Measurements from ENCODE around the gene PRKCB.
"Not testable (repeated sequence)": the region's sequence is repeated elsewhere in the genome, so short reads cannot be mapped to it uniquely, and the experiment has no call there.

PRKCB gene

DNA sequence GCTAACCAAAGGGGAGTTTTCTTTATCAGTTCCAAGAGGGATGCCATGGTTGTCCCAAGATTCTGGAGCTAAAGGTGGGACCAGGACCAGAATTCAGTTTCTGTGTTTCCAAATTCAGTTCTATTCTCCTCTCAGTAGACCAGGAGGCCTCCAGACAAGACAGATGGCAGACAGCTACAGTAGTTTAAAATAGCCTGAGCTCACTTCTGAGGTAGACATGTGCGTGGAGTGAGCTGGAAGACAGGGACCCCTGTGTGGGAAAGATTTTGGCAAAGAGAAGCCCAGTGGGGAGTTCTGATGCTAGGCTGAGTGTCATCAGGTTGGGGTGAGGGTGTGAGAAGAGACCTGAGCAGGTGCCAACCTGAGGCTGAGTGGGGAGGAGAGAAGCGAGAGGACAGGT lies 95.4 kb downstream of the PRKCB start:
- Histone ChIP-seq H3K27ac (ENCODE audit: low read depth, low read length) (no peak overlapping the region), H3K4me1 (ENCODE audit: insufficient read depth, low read length) (no peaks in the 10 kb centered on the region), H3K4me3 (ENCODE audit: low read depth in 1 of 2, low read length in 2 of 2) (no peak overlapping the region), H3K27me3 (ENCODE audit: control insufficient read depth in 1 of 2, insufficient read depth in 2 of 2, low read length in 2 of 2) (no peaks in the 10 kb centered on the region), H3K9me3 (ENCODE audit: low read length) (no peaks in the 10 kb centered on the region), H3K36me3 (ENCODE audit: insufficient read depth, low read length) (no peaks in the 10 kb centered on the region), H3K9ac (ENCODE audit: low read length) (no peak overlapping the region)

DNA sequence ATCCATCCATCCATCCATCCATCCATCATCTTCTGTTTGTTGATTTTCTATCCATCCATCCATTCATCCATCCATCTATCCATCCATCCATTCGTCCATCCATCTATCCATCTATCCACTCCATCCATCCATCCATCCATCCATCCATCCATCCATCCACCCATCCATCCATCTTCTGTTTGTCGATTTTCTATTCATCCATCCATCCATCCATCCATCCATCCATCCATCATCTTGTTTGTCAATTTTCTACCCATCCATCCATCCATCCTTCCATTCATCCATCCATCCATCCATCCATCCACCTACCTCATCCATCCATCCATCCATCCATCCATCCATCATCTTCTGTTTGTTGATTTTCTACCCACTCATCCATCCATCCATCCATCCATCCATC lies 97.9 kb downstream of the PRKCB start:
- not testable (repeated sequence) for H3K27ac ChIP-seq (ENCODE audit: low read depth, low read length); H3K4me1 ChIP-seq (ENCODE audit: insufficient read depth, low read length); H3K36me3 ChIP-seq (ENCODE audit: insufficient read depth, low read length); H3K27me3 ChIP-seq (ENCODE audit: control insufficient read depth in 1 of 2, insufficient read depth in 2 of 2, low read length in 2 of 2); H3K9me3 ChIP-seq (ENCODE audit: low read length); H3K9ac ChIP-seq (ENCODE audit: low read length); H3K4me3 ChIP-seq (ENCODE audit: low read depth in 1 of 2, low read length in 2 of 2)

DNA sequence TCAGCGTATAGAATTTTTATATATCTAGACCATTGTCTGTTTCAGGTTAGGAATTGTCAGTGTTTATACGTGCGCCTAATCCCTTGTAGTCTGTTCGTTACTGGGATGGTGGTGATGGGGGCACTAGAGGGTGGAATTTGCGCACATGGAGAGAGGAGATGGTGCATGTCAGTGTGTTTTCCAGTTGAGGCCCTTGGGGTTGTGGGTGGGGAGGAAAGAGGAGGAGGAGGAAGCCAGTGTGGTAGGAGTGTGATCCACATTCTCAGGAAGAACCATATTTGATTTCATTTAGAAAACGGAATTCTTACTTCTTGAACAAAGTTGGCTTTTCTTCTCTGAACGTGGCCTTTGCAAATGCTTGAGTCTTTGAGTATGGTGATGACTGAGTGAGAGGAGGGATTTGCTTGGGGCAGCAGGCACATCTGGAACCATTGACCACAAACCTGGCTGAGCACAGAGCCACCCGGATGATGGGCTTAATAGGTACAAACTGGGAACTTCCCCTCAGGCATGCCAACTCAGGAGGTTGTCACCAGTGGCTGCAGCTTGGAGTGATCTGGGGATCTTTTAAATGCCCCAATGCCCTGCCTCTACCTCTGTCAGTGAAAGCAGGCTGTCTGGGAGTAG lies 98.9 kb downstream of the PRKCB start:
- Histone ChIP-seq H3K9me3 (ENCODE audit: low read length) (no peaks in the 10 kb centered on the region), H3K27ac (ENCODE audit: low read depth, low read length) (no peak overlapping the region), H3K4me3 (ENCODE audit: low read depth in 1 of 2, low read length in 2 of 2) (no peak overlapping the region), H3K36me3 (ENCODE audit: insufficient read depth, low read length) (no peaks in the 10 kb centered on the region), H3K9ac (ENCODE audit: low read length) (no peak overlapping the region), H3K27me3 (ENCODE audit: control insufficient read depth in 1 of 2, insufficient read depth in 2 of 2, low read length in 2 of 2) (no peaks in the 10 kb centered on the region), H3K4me1 (ENCODE audit: insufficient read depth, low read length) (no peaks in the 10 kb centered on the region)

DNA sequence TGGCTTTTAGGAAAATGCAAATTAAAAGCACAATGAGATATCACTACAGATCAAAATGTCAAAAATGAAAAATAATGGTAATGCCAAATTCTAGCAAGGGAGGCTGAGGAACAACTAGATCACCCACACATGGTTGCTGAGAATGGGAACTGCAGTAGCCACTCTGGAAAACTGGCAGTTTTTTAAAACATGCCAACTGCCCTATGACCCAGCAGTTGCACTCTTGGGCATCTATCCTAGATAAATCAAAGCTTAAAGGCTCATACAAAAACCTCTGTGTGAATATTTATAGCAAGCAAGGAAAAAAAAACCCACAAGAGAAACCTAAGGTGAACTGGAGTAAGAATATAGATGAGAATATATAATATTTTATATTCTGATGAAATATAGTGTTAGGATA lies 104.3 kb downstream of the PRKCB start:
- Histone ChIP-seq H3K9ac (ENCODE audit: low read length) (no peak overlapping the region), H3K27ac (ENCODE audit: low read depth, low read length) (no peak overlapping the region), H3K9me3 (ENCODE audit: low read length) (no peaks in the 10 kb centered on the region), H3K36me3 (ENCODE audit: insufficient read depth, low read length) (no peaks in the 10 kb centered on the region), H3K27me3 (ENCODE audit: control insufficient read depth in 1 of 2, insufficient read depth in 2 of 2, low read length in 2 of 2) (no peaks in the 10 kb centered on the region), H3K4me3 (ENCODE audit: low read depth in 1 of 2, low read length in 2 of 2) (no peak overlapping the region), H3K4me1 (ENCODE audit: insufficient read depth, low read length) (peaks cover 11% of the 10 kb centered on the region)

DNA sequence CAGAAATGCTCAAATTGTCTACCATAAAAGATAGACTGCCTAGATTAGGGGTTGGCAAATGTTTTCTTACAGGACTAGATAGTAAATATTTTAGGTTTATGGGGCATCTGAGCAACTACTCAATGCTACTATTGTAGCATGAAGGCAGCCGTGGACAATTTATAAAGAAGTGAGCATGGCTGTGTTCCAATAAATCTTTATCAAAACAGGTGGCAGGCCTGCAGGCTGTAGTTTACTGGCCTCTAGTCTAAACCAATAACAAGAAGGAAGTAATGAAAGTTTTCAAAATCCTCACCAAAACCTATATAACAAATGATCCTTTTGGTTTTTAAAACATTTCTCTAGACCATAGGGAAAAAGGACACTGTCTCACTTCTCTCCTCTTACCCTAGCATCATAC lies 105.2 kb downstream of the PRKCB start:
- Histone ChIP-seq H3K4me3 (ENCODE audit: low read depth in 1 of 2, low read length in 2 of 2) (no peak overlapping the region), H3K27me3 (ENCODE audit: control insufficient read depth in 1 of 2, insufficient read depth in 2 of 2, low read length in 2 of 2) (no peaks in the 10 kb centered on the region), H3K9ac (ENCODE audit: low read length) (no peak overlapping the region), H3K27ac (ENCODE audit: low read depth, low read length) (no peak overlapping the region), H3K4me1 (ENCODE audit: insufficient read depth, low read length) (peaks cover 11% of the 10 kb centered on the region), H3K36me3 (ENCODE audit: insufficient read depth, low read length) (no peaks in the 10 kb centered on the region), H3K9me3 (ENCODE audit: low read length) (no peaks in the 10 kb centered on the region)

DNA sequence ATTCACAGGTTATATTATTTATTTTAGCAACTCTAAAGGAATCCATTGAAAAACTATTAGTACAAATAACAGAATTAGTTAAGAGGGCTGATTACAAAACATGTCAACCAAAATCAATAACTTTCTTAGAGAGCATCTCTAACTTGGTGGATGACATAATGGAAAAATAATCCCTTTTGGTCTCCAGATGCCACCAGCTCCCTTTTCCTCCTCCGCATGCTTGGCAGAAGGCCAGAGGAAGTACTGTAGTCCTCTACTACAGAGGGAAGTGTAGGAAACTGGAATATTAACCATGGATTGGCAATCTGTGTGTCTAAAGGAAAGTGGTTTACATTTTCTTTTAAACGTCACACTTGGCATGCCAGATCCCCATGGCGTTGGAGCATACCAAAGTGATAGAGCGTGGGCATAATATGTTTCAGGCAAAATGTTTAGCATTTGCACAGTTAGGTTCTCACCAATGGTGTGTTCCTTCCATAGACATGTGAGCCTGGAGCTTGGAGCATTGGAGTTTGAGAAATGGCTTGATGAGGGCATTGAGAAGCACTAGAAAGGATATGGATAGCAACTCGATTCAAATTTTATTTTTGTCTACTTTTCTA lies 106.3 kb downstream of the PRKCB start:
- Histone ChIP-seq H3K27me3 (ENCODE audit: control insufficient read depth in 1 of 2, insufficient read depth in 2 of 2, low read length in 2 of 2) (no peaks in the 10 kb centered on the region), H3K27ac (ENCODE audit: low read depth, low read length) (no peak overlapping the region), H3K9me3 (ENCODE audit: low read length) (no peaks in the 10 kb centered on the region), H3K4me1 (ENCODE audit: insufficient read depth, low read length) (peaks cover 11% of the 10 kb centered on the region), H3K4me3 (ENCODE audit: low read depth in 1 of 2, low read length in 2 of 2) (no peak overlapping the region), H3K36me3 (ENCODE audit: insufficient read depth, low read length) (no peaks in the 10 kb centered on the region), H3K9ac (ENCODE audit: low read length) (no peak overlapping the region)

DNA sequence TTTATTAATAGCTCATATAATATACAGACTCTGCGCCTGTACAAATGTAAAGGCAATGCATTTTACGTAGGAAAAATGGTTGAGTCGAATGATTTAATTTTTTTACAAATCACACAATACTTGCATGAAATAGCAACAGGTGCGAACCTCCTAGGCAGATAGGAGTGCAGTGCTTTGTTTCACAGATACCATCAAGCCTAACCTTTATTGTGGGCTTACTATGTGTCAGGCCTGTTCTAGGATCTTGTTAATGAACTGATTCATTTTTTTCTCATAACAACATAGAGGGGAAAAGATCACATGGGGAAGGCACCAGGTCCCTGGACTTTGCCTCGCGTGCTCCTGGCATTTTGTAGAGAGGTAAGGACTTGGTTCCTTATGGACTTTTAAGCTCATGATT lies 107.8 kb downstream of the PRKCB start:
- Histone ChIP-seq H3K27ac (ENCODE audit: low read depth, low read length) (no peak overlapping the region), H3K36me3 (ENCODE audit: insufficient read depth, low read length) (no peaks in the 10 kb centered on the region), H3K4me3 (ENCODE audit: low read depth in 1 of 2, low read length in 2 of 2) (no peak overlapping the region), H3K4me1 (ENCODE audit: insufficient read depth, low read length) (peaks cover 11% of the 10 kb centered on the region), H3K9me3 (ENCODE audit: low read length) (no peaks in the 10 kb centered on the region), H3K9ac (ENCODE audit: low read length) (no peak overlapping the region), H3K27me3 (ENCODE audit: control insufficient read depth in 1 of 2, insufficient read depth in 2 of 2, low read length in 2 of 2) (no peaks in the 10 kb centered on the region)

DNA sequence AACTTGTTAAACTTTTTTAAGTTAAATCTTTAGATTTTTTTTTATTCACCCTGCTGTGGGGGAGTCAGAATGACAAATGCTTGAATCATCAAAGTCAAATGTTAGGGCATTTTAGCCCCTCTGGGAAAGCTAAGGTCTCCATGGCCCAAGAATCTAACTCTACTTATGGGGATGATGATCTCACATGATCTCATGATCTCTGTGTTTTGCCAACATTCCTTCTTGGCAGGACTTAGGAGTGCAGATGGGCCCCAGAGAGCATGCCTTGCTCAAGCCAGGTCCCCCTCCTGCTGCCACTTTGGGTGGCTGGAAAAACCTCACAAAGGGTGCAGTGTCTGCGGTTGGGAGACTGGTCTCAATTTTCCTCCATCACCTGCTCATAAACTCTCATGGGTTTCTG lies 108.6 kb downstream of the PRKCB start:
- Histone ChIP-seq H3K9ac (ENCODE audit: low read length) (no peak overlapping the region), H3K27ac (ENCODE audit: low read depth, low read length) (no peak overlapping the region), H3K36me3 (ENCODE audit: insufficient read depth, low read length) (no peaks in the 10 kb centered on the region), H3K27me3 (ENCODE audit: control insufficient read depth in 1 of 2, insufficient read depth in 2 of 2, low read length in 2 of 2) (no peaks in the 10 kb centered on the region), H3K4me3 (ENCODE audit: low read depth in 1 of 2, low read length in 2 of 2) (no peak overlapping the region), H3K4me1 (ENCODE audit: insufficient read depth, low read length) (peaks cover 11% of the 10 kb centered on the region), H3K9me3 (ENCODE audit: low read length) (no peaks in the 10 kb centered on the region)

DNA sequence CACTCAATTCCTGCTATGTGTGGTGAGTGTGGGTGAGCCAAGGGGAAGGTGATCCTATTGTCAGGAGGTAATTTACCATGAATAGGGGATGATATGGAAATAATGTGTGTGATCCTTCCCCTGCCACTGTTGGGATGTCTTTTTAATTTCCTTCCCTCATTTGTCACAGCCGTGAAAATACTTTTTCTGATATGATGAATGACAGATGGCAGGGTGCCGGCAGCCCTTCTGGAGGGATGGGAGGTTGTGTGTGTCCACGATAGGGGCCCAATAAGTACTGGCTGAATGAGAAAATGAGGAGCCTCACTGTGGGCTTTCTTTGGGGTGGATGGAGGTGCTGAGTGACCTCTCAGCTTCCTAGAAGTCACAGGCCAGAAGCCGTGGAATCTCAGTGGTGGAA lies 109.5 kb downstream of the PRKCB start:
- H3K4me3 ChIP-seq (ENCODE audit: low read depth in 1 of 2, low read length in 2 of 2), result no peak overlapping the region
- peaks cover 13% of the 10 kb centered on the region for H3K4me1 ChIP-seq (ENCODE audit: insufficient read depth, low read length)

DNA sequence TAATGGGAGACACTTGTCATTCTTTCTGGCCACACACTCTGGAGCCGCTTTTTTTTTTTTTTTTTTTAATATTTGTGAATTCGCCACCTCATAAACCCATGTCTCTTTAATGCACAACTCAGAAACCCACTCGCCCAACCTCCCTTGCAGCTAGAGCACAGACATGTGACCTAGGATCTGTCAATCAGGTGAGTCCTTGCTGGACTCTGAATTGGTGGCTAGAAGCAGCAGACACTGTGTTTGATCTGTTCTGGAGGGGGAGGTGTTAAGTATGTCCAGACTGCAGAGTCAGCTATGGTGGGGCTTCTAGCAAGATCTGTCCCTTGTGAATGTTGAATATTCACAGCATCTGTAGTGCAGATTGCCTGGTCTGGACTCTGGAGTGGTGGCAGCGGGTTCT lies 112.1 kb downstream of the PRKCB start:
- Histone ChIP-seq H3K9me3 (ENCODE audit: low read length) (no peaks in the 10 kb centered on the region), H3K27me3 (ENCODE audit: control insufficient read depth in 1 of 2, insufficient read depth in 2 of 2, low read length in 2 of 2) (no peaks in the 10 kb centered on the region), H3K36me3 (ENCODE audit: insufficient read depth, low read length) (no peaks in the 10 kb centered on the region), H3K27ac (ENCODE audit: low read depth, low read length) (no peak overlapping the region), H3K9ac (ENCODE audit: low read length) (no peak overlapping the region), H3K4me3 (ENCODE audit: low read depth in 1 of 2, low read length in 2 of 2) (no peak overlapping the region), H3K4me1 (ENCODE audit: insufficient read depth, low read length) (peaks cover 29% of the 10 kb centered on the region)

More for the DNA sequence above, 109.5 kb downstream of the PRKCB start:
- no peak overlapping the region for H3K9ac ChIP-seq (ENCODE audit: low read length)
- no peaks in the 10 kb centered on the region for H3K36me3 ChIP-seq (ENCODE audit: insufficient read depth, low read length)
- H3K9me3 ChIP-seq (ENCODE audit: low read length), result no peaks in the 10 kb centered on the region
- no peaks in the 10 kb centered on the region for H3K27me3 ChIP-seq (ENCODE audit: control insufficient read depth in 1 of 2, insufficient read depth in 2 of 2, low read length in 2 of 2)
- H3K27ac ChIP-seq (ENCODE audit: low read depth, low read length), result no peak overlapping the region

DNA sequence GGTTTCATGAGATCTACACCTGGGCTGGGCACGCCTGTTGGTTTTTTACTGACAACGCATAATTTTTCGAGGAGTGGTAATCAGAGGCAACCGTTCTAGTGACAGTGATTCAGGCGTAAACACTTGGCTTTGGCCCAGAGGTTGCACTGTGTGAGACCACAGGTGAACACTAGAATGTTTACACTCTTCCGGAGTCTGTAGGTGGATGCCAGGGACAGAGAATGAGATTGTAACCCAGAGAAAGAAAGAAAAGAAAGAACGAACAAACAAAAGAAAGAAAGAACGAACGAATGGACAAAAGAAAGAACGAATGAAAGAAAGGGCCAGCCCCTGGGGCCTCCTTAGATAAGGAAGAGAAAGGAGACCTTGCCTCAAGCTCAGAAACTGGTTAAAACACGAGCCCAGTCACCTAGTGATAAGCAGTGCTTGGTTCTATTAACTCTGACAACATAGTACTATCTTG lies 113.2 kb downstream of the PRKCB start:
- Histone ChIP-seq H3K27me3 (ENCODE audit: control insufficient read depth in 1 of 2, insufficient read depth in 2 of 2, low read length in 2 of 2) (no peaks in the 10 kb centered on the region), H3K36me3 (ENCODE audit: insufficient read depth, low read length) (no peaks in the 10 kb centered on the region), H3K4me3 (ENCODE audit: low read depth in 1 of 2, low read length in 2 of 2) (no peak overlapping the region), H3K9me3 (ENCODE audit: low read length) (no peaks in the 10 kb centered on the region), H3K9ac (ENCODE audit: low read length) (no peak overlapping the region), H3K27ac (ENCODE audit: low read depth, low read length) (no peak overlapping the region), H3K4me1 (ENCODE audit: insufficient read depth, low read length) (peaks cover 36% of the 10 kb centered on the region)

DNA sequence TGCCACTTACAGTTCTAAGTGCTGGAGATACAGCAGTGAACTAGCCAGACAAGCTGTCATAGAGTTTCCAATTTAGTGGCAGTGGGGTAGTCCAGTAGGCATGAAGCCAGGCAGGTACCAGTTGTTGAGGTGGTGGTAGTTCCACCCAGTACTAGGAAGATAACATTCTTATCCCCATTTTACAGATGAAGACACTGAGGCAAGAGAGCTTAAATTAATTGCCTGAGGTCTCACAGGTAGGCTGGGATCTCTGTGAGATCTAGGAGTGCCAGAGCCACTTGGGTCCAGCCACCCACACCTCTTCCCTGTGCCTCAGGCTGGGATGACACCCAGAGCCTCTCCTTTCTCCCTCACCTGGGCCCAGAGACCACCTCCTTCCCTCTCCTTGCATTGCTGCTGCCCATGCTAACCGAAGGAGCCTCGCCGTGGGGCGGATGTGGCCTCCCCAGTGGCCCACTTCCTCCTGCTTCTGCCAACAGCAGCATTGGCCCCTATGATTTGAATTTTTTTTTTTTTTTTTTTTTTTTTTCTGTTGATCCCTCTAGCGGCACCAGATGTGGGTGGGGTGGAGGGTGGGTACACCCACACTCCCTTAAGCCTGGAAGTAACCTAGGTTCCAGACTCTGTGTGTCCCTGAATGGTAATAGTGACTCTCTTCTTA lies 114.0 kb downstream of the PRKCB start:
- Histone ChIP-seq H3K9me3 (ENCODE audit: low read length) (no peaks in the 10 kb centered on the region), H3K27me3 (ENCODE audit: control insufficient read depth in 1 of 2, insufficient read depth in 2 of 2, low read length in 2 of 2) (no peaks in the 10 kb centered on the region), H3K36me3 (ENCODE audit: insufficient read depth, low read length) (no peaks in the 10 kb centered on the region), H3K4me1 (ENCODE audit: insufficient read depth, low read length) (peaks cover 32% of the 10 kb centered on the region), H3K4me3 (ENCODE audit: low read depth in 1 of 2, low read length in 2 of 2) (no peak overlapping the region), H3K27ac (ENCODE audit: low read depth, low read length) (no peak overlapping the region), H3K9ac (ENCODE audit: low read length) (no peak overlapping the region)
